ENCODE results near the gene CPSF7.
"Not testable (repeated sequence)": the region's sequence is repeated elsewhere in the genome, so short reads cannot be mapped to it uniquely, and the experiment has no call there.

Gene CPSF7

GRCh38 chr11:61437496-61437895, 7.7 kb upstream of the CPSF7 start:
- no peak for DNase-seq

- DNase-seq = not testable (repeated sequence)
Observed at GRCh38 chr11:61430839-61431238, 1.1 kb upstream of the CPSF7 start.

DNA sequence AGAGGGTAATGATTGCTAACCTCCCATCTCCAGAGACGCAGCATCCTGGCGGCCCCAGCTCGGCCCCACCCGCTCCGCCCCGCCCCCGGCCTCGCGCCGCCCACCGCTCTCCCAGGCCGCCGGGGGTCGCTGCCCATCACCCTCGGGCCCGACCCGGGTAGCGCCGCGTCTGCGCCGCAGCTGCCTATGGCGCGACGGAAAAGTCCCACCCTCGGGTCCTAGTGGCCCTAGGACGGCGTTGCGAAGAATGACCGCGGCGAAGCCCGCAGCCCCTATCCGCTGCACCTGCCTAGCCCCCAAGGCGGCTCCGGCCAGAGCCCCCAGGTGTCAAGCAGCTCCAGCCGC, 457 bp downstream of the CPSF7 start:
- peak; percentile 85 for DNase-seq

DNA sequence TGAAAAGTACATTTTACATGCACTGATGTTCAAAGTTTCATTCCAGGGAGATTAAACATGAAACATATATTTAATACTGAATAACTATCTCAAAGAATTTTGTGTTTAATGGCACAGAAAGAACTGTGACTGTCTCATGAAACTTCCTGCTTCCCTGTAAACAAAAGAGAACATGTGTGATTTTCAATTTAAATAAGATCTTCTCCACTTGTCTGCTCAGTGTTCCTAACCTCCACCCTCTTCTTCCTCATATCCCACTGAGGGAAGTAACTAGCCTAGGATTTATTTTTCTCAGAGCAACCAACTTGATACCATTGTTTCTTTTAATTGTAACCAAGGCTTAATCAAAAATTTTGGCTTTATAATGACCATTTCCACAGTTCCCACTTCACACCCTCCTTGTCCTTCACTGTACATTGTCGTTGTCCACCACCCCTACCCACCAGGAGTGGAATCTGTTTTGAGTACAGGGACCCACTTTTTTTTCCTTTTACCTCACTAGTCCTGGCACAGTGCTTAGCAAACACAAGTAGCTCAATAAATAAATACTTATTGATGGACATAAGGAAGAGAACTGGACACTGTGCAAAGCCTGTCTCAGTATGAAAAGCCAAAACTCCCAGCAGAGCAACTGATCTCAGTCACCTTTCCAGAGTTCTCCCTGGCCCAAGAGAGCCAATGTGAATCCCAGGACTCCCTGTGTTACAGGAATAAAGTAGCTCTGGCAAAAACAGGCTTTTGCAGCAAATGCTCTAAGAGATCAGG, 4.2 kb downstream of the CPSF7 start:
- no peak for DNase-seq

DNA sequence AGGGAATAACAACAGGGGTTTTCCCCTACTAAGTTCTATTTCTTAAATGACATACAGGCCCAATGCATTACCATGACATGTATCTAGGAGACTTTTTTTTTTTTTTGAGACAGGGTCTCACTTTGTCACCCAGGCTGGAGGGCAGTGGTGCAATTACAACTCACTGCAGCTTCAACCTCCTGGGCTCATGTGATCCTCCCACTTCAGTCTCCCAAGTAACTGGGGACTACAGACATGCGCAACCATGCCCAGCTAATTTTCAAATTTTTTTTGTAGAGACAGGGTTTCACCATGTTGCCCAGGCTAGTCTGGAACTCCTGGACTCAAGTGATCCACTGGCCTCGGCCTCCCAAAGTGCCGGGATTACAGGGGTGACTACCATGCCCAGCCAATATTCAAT, 7.5 kb downstream of the CPSF7 start:
- no peak for DNase-seq

GRCh38 chr11:61418136-61418535, 11.6 kb downstream of the CPSF7 start:
- DNase-seq = no peak

- DNase-seq = no peak
Observed at GRCh38 chr11:61417670-61418069, 12.1 kb downstream of the CPSF7 start.

- DNase-seq = no peak
Observed at GRCh38 chr11:61416941-61417340, 12.8 kb downstream of the CPSF7 start.

DNA sequence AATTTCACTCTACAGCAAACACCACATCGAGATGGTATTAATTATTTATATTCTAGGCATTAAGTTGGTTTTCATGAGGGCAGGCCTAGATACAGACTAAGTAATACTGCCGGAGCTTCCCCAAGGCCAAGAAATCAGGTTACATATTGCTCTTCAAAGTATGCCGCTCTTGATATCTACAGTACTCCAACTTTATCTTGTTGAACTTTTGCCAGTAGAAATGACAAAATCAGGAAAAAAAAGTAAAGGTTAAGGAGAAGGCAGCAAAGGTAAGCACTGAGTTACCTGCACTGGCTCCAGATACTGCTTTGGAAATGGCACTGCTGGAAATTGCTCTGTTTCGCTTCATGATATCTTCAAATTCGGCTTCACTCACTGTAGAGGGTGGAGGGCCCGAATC, 14.4 kb downstream of the CPSF7 start:
- DNase-seq = no peak

GRCh38 chr11:61414547-61414946, 15.2 kb downstream of the CPSF7 start:
- DNase-seq = no peak

GRCh38 chr11:61413496-61413895, 16.3 kb downstream of the CPSF7 start:
- no peak for DNase-seq

GRCh38 chr11:61411589-61411988, 18.2 kb downstream of the CPSF7 start:
- no peak for DNase-seq

DNA sequence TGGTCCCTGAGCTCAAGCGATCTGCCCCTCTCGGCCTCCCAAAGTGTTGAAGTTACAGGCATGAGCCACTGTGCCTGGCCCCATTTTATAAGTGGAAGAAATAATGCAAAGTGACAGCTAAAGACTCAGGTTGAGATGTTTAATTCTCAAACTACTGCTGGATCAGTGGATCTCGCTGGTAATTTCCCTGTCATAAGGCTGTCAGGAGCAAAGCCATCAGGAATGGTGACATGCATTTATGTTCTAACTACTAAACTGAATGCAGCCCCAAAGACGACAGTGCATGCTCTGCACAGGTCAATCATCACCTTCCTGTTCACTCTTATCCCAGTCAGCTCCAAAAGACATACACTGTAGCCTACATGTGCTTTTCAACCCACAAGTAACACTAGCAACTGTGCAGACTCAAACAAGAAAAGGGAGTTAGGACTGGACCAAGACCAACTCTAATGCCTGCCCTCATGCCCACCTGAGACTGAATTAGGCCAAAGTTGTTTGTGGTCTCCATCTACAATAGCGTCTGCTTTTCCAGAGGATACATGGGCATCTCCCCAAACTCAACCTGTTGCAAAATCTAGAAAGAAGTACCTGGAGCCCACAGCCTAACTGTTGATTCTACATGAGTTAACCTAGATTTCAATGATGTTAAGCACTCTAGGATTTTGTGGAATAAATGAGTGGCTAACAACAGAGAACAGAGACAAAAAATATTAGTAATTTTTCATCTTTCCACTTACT, 22.6 kb downstream of the CPSF7 start:
- no peak for DNase-seq

GRCh38 chr11:61406067-61406466, 23.7 kb downstream of the CPSF7 start:
- DNase-seq = no peak

- no peak for DNase-seq
Observed at GRCh38 chr11:61404641-61405040, 25.1 kb downstream of the CPSF7 start.

GRCh38 chr11:61404103-61404502, 25.7 kb downstream of the CPSF7 start:
- DNase-seq = no peak

- no peak for DNase-seq
Observed at GRCh38 chr11:61403658-61404057, 26.1 kb downstream of the CPSF7 start.

DNA sequence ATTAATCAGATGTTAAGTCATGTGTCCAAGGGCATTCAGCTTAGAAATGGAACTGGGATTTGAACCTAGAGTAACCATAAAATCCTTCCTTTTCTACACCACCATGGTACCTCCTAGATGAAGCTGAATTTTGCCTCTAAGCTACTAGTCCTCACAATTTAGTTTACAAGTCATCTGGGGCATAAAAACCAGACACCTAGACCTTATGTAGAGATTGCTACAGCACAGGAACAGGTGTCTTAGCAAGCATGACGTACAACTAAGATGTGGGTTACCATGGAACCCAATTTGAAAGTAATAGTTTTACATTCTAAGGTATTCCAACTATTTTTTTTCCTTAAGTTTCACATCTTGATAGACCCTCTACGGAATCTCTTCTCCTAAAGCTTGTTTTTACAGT, 28.2 kb downstream of the CPSF7 start:
- no peak for DNase-seq

DNA sequence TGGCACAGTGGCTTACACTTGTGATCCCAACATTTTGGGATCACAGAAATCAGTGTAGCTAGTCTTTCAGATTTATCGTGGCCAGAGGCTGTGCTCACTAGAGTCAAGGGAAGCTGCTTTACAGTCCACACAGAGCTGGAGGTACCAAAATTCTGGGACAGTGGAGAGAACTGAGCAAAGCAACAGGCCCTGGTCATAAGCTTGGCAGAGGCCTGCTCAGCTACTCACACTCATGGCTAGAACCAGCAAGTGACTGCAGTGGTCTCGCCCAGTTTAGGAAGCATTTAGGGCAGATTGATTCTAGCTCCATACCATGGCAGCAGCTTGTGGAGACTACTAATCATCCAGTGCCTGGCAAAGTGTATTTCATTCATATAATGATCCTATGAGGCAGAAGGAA, 28.6 kb downstream of the CPSF7 start:
- no peak for DNase-seq

- no peak for DNase-seq
Observed at GRCh38 chr11:61392981-61393595, 36.7 kb downstream of the CPSF7 start.

GRCh38 chr11:61390161-61390560, 39.6 kb downstream of the CPSF7 start:
- DNase-seq = no peak

GRCh38 chr11:61384271-61385242, 45.2 kb downstream of the CPSF7 start:
- no peak for DNase-seq

DNA sequence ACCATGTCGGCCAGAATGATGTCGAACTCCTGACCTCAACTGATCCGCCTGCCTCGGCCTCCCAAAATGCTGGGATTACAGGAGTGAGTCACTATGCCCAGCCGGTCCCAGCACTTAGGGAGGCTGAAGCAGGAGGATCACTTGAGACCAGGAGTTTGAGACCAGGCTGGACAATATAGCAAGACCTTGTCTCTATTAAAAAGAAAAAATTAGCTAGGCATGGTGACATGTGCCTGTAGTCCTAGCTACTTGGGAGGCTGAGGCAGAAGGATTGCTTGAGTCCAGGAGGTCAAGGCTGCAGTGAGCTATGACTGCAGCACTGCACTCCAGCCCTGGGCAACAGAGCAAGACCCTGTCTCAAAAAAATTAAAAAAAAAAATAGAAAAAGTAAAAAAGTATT, 45.9 kb downstream of the CPSF7 start:
- not testable (repeated sequence) for DNase-seq
